Mesendoderm (in vitro differentiated cells): ENCODE results near the gene PATZ1.

Experiments
- DNase-seq: peaks from one replicate; pipeline ENCODE4 v3.0.0; 2013
- H2AK5ac ChIP-seq: 2 replicates; pipeline ENCODE4 v1.6.1; 2013; ENCODE audit warnings: low read length, inconsistent platforms
- H2BK120ac ChIP-seq: 2 replicates; pipeline ENCODE4 v1.6.1; 2013; ENCODE audit warnings: low read depth, mild to moderate bottlenecking, low read length, moderate library complexity, mixed read lengths
- H2BK15ac ChIP-seq: replicated peaks from 2 replicates; pipeline ENCODE4 v1.6.1; 2013; ENCODE audit warnings: low read depth, mild to moderate bottlenecking, moderate library complexity
- H2BK5ac ChIP-seq: 2 replicates; pipeline ENCODE4 v1.6.1; 2013; ENCODE audit warnings: low read length, inconsistent platforms
- H3K18ac ChIP-seq: 2 replicates; pipeline ENCODE4 v1.6.1; 2013; ENCODE audit warnings: mild to moderate bottlenecking, low read length, mixed read lengths
- H3K23ac ChIP-seq: one replicate; pipeline ENCODE4 v1.6.1; 2013; ENCODE audit warnings: low read length
- H3K27ac ChIP-seq: 2 replicates; pipeline ENCODE4 v1.5.1; 2013; ENCODE audit warnings: low read depth, mild to moderate bottlenecking, inconsistent platforms, low read length, moderate library complexity
- H3K27me3 ChIP-seq: 2 replicates; pipeline ENCODE4 v1.6.1; 2013; ENCODE audit warnings: low read length, control low read depth, mild to moderate bottlenecking, inconsistent platforms; ENCODE audit not compliant: insufficient read depth, poor library complexity
- H3K36me3 ChIP-seq: 2 replicates; pipeline ENCODE4 v1.6.1; 2013; ENCODE audit warnings: low read length, inconsistent platforms; ENCODE audit not compliant: control insufficient read depth, insufficient read depth
- H3K4ac ChIP-seq: one replicate; pipeline ENCODE4 v1.6.1; 2013; ENCODE audit warnings: low read depth, mild to moderate bottlenecking, low read length, moderate library complexity
- H3K4me1 ChIP-seq: 2 replicates; pipeline ENCODE4 v1.6.1; 2013; ENCODE audit warnings: low read depth, low read length, inconsistent platforms; ENCODE audit not compliant: control insufficient read depth
- H3K4me2 ChIP-seq: 2 replicates; pipeline ENCODE4 v1.6.1; 2013; ENCODE audit warnings: low read length
- H3K4me3 ChIP-seq: 2 replicates; pipeline ENCODE4 v1.5.1; 2013; ENCODE audit warnings: mild to moderate bottlenecking, low read length
- H3K56ac ChIP-seq: one replicate; pipeline ENCODE4 v1.6.1; 2013; ENCODE audit warnings: low read length
- H3K79me1 ChIP-seq: 2 replicates; pipeline ENCODE4 v1.6.1; 2013; ENCODE audit warnings: low read length, inconsistent platforms
- H3K79me2 ChIP-seq: 2 replicates; pipeline ENCODE4 v1.6.1; 2013; ENCODE audit warnings: mild to moderate bottlenecking, low read length; ENCODE audit not compliant: control insufficient read depth, insufficient read depth
- H3K9ac ChIP-seq: 2 replicates; pipeline ENCODE4 v1.6.1; 2013; ENCODE audit warnings: low read length, inconsistent platforms
- H4K5ac ChIP-seq: one replicate; pipeline ENCODE4 v1.6.1; 2013; ENCODE audit warnings: low read length
- H4K8ac ChIP-seq: one replicate; pipeline ENCODE4 v1.6.1; 2013; ENCODE audit warnings: low read depth, mild to moderate bottlenecking, control low read depth, low read length, moderate library complexity
- WGBS: extraction: QIAGEN DNeasy Blood & Tissue Kit; methylation state at CpG from one replicate; pipeline ENCODE4 v1.1.7; 2013; ENCODE audit warnings: low lambda C conversion rate, missing lambda C conversion rate; ENCODE audit not compliant: insufficient coverage; ENCODE audit errors: extremely low coverage; 5-methylcytosine and 5-hydroxymethylcytosine counted together

PATZ1 gene

DNA sequence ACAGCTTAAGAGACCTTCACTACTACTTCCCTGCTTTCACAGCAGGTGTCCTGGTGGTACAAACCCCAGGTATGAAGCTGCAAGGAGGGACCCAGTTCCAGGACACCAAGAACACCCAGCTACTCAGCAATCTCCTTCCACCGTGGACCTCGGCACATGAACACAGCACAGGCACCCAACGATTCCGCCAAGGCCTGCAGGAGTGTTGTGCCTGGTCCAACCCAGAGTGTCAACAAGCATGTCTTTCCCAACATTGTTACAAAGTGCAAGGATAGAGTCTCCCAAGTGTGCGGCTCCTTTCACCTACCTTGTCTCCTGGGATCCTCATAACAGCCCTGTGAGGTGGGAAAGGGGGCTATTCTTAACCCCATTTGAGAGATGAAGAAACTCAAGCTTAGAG lies 11.8 kb downstream of the PATZ1 start:
- no CpG with 5 or more reads among the region's 5 CpGs for WGBS

DNA sequence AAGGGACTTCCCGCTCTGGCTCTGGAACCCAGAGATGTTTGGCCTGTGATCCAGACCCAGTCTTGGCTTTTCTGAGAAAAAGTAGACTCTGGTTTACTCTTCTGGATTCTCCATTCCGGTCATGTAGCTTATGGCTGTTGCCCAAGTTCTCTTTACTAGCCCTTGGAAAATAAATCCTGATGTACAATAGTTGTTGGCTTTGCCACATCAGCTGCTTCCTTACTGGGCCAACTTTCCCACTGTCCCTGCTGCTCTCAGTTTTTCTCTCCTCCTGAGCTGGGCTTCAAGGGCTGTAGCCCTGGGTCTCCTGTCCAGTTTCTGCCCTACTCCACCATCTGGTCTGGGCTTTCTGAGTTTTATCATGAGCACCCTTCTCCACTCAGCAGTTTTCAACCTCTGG lies 12.5 kb downstream of the PATZ1 start:
- Histone ChIP-seq H3K56ac (no peak overlapping the region), H3K4me2 (no peak overlapping the region), H2AK5ac (no peak overlapping the region)

More for the DNA sequence above, 11.8 kb downstream of the PATZ1 start:
- H3K4me2 ChIP-seq: no peak overlapping the region
- no peak overlapping the region for H4K8ac ChIP-seq
- no peaks in the 10 kb centered on the region for H3K4me1 ChIP-seq
- no peak for DNase-seq
- H3K36me3 ChIP-seq: peaks cover 33% of the 10 kb centered on the region
- H2AK5ac ChIP-seq: no peak overlapping the region
- H3K18ac ChIP-seq: no peak overlapping the region
- H3K27ac ChIP-seq: no peak overlapping the region
- H2BK15ac ChIP-seq: no peak overlapping the region
- H2BK120ac ChIP-seq: no peak overlapping the region
- no peak overlapping the region for H3K4ac ChIP-seq
- H3K4me3 ChIP-seq: no peak overlapping the region
- H3K27me3 ChIP-seq: no peaks in the 10 kb centered on the region
- no peak overlapping the region for H3K56ac ChIP-seq
- no peak overlapping the region for H3K23ac ChIP-seq
- H3K79me1 ChIP-seq: peaks cover 27% of the 10 kb centered on the region
- H4K5ac ChIP-seq: no peak overlapping the region
- no peak overlapping the region for H3K9ac ChIP-seq
- no peak overlapping the region for H2BK5ac ChIP-seq
- H3K79me2 ChIP-seq: peaks cover 10% of the 10 kb centered on the region

DNA sequence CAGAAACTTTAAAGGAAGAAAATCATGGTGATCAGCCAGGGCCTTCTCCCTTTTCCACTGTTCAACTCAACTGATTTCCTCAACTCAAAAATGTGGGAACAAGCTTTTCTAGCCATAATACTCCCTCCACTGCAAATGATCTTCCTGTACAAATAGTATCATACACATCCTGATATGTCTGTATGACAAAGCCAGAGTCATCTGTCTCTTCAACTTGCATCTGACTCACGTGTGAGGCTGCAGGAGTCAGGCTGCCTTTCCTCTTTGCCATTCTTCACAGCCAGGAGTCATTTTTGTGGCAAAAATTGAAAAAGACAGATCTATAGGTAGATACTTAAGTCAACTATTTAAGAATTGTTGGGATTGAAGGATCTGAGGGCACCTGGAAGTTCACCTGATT lies 13.3 kb downstream of the PATZ1 start:
- peaks cover 37% of the 10 kb centered on the region for H3K36me3 ChIP-seq
- H2BK15ac ChIP-seq: no peak overlapping the region
- no peak overlapping the region for H3K56ac ChIP-seq
- peaks cover 4% of the 10 kb centered on the region for H3K79me2 ChIP-seq
- H4K5ac ChIP-seq: no peak overlapping the region
- no peak overlapping the region for H2BK120ac ChIP-seq
- no peaks in the 10 kb centered on the region for H3K27me3 ChIP-seq
- WGBS: no CpG with 5 or more reads among the region's 1 CpG
- no peak overlapping the region for H4K8ac ChIP-seq
- H3K4me3 ChIP-seq: no peak overlapping the region
- H3K79me1 ChIP-seq: peaks cover 25% of the 10 kb centered on the region
- H3K4me1 ChIP-seq: no peaks in the 10 kb centered on the region
- no peak overlapping the region for H3K4ac ChIP-seq
- no peak for DNase-seq
- H2AK5ac ChIP-seq: no peak overlapping the region
- H3K9ac ChIP-seq: no peak overlapping the region
- H2BK5ac ChIP-seq: no peak overlapping the region
- H3K27ac ChIP-seq: no peak overlapping the region
- no peak overlapping the region for H3K23ac ChIP-seq
- no peak overlapping the region for H3K4me2 ChIP-seq
- H3K18ac ChIP-seq: no peak overlapping the region

More for the DNA sequence above, 12.5 kb downstream of the PATZ1 start:
- Histone ChIP-seq H4K8ac (no peak overlapping the region), H3K23ac (no peak overlapping the region), H2BK15ac (no peak overlapping the region), H3K27me3 (no peaks in the 10 kb centered on the region), H4K5ac (no peak overlapping the region), H2BK5ac (no peak overlapping the region), H3K9ac (no peak overlapping the region), H3K79me2 (peaks cover 10% of the 10 kb centered on the region), H3K4me1 (no peaks in the 10 kb centered on the region), H3K36me3 (peaks cover 37% of the 10 kb centered on the region), H3K18ac (no peak overlapping the region), H3K27ac (no peak overlapping the region), H3K4ac (no peak overlapping the region), H2BK120ac (no peak overlapping the region), H3K79me1 (peaks cover 29% of the 10 kb centered on the region), H3K4me3 (no peak overlapping the region)
- DNase-seq: no peak
- WGBS: no CpG with 5 or more reads among the region's 2 CpGs

DNA sequence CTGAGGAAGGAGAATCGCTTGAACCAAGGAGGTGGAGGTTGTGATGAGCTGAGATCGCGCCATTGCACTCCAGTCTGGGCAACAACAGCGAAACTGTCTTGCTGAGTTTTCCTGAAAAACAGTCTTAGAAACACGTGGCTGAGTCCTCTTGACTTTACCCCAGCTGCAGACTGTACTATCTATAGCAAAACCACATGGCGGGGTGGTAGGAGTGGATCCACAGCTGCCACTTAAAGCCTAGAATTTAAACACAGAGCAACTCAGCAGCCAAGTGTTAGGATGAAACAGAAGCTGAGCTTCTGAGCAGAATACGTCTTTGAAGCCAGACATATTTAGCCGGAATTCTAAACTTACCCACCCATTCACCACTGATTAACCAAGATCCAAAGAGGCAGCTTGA lies 14.1 kb downstream of the PATZ1 start:
- Histone ChIP-seq H4K5ac (no peak overlapping the region), H3K4me2 (no peak overlapping the region), H3K18ac (no peak overlapping the region), H2BK15ac (no peak overlapping the region), H3K79me2 (peaks cover 2% of the 10 kb centered on the region), H4K8ac (no peak overlapping the region), H3K9ac (no peak overlapping the region), H3K79me1 (peaks cover 20% of the 10 kb centered on the region), H2AK5ac (no peak overlapping the region), H2BK120ac (no peak overlapping the region), H3K56ac (no peak overlapping the region), H2BK5ac (no peak overlapping the region), H3K4ac (no peak overlapping the region), H3K4me1 (no peaks in the 10 kb centered on the region), H3K36me3 (peaks cover 41% of the 10 kb centered on the region), H3K27me3 (no peaks in the 10 kb centered on the region), H3K27ac (no peak overlapping the region), H3K4me3 (no peak overlapping the region), H3K23ac (no peak overlapping the region)
- no peak for DNase-seq
- no CpG with 5 or more reads among the region's 8 CpGs for WGBS

DNA sequence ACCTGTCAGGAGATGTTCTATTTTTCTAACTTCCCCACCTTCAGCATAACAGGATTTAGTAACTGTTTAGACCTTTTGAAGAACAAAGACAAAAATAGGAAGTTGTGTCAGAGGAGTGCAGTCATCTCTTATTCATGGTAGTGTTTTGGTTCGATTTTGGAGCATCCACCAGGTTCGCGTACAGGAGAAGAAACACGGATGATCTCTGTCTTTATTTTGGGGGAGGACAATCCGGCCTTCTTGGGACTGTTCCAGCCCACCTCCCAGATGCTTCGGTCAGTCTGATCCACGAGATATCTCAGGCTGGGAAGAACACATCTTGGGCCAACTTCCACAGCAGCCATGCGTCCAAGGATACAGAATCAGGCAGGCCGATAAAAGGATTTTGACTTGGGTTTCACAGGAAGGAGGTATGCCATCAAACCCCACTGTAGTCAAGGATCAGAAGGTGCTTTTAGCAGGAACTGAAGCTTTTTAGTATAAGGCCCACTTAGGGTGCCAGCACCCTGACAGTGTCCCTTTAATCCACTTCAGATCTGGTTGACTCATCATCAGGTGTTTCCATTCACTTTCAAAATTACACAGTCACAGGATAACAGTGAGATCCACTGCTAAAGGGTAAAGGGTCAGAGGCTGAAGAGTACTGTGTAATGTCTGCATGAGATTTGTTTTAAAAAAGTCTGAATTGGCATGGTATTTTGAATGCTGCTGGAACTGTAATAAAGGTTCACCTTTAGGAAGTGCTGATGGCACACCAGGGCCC lies 16.5 kb downstream of the PATZ1 start:
- Histone ChIP-seq H4K5ac (no peak overlapping the region), H4K8ac (no peak overlapping the region), H3K9ac (no peak overlapping the region), H3K23ac (no peak overlapping the region), H2BK5ac (no peak overlapping the region), H3K27ac (no peak overlapping the region), H2BK120ac (no peak overlapping the region), H3K36me3 (peaks cover 32% of the 10 kb centered on the region), H3K18ac (no peak overlapping the region), H3K4me3 (no peak overlapping the region), H3K79me1 (peaks cover 12% of the 10 kb centered on the region), H3K56ac (no peak overlapping the region), H3K4me2 (no peak overlapping the region), H3K79me2 (peaks cover 2% of the 10 kb centered on the region), H3K4me1 (no peaks in the 10 kb centered on the region), H2BK15ac (no peak overlapping the region), H3K27me3 (no peaks in the 10 kb centered on the region), H3K4ac (no peak overlapping the region), H2AK5ac (no peak overlapping the region)
- no peak for DNase-seq
- WGBS: no CpG with 5 or more reads among the region's 9 CpGs

DNA sequence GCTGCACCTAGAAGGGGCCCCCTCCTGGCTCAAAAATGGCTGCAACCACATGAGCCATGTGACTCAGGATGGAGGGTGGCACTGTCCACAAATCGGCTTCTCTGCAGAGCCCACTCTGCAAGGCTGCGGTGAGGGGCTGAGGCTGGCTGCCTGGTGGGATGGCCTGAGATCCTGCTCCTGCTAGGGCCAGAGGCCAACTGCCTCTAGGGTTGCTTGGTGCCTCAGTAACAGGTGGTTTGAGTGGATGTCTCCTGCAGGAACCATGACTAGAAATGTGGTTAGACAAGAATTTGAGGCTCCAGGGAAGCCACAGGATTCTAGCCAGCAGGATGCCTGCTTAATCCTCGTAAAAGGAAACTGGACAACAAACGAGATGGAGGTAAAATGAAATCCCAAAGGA lies 17.1 kb downstream of the PATZ1 start:
- no peak overlapping the region for H3K56ac ChIP-seq
- H3K4ac ChIP-seq: no peak overlapping the region
- no peak overlapping the region for H3K23ac ChIP-seq
- no peak for DNase-seq
- H2BK5ac ChIP-seq: no peak overlapping the region
- no peak overlapping the region for H4K5ac ChIP-seq
- peaks cover 2% of the 10 kb centered on the region for H3K79me2 ChIP-seq
- H4K8ac ChIP-seq: no peak overlapping the region
- H3K36me3 ChIP-seq: peaks cover 29% of the 10 kb centered on the region
- H2BK15ac ChIP-seq: no peak overlapping the region
- no peak overlapping the region for H3K9ac ChIP-seq
- H2BK120ac ChIP-seq: no peak overlapping the region
- H3K4me1 ChIP-seq: no peaks in the 10 kb centered on the region
- no peak overlapping the region for H2AK5ac ChIP-seq
- no peaks in the 10 kb centered on the region for H3K27me3 ChIP-seq
- peaks cover 12% of the 10 kb centered on the region for H3K79me1 ChIP-seq
- no peak overlapping the region for H3K18ac ChIP-seq
- H3K4me2 ChIP-seq: no peak overlapping the region
- no peak overlapping the region for H3K27ac ChIP-seq
- H3K4me3 ChIP-seq: no peak overlapping the region
- WGBS: no CpG with 5 or more reads among the region's 4 CpGs
